Measurements from ENCODE around the gene CTSW.

DNA sequence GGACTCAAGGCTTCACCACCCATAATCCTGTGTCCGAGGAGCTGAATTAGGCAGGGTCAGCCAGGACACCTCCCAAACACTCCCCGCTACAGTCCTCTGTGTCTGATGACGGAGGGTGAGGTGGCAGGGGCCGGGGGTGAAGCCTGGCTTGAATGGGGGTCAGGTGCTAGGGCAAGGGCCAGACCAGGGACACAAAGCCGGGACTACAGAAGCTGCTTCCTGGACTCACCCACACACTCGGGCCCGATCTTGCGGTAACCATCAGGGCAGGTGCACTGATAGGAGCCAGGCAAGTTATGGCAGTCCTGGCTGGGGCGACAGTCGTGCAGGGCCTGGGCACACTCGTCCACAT, 9.4 kb upstream of the CTSW start:
- TF ChIP-seq POLR2A (IDR thresholded peaks at IDR 0.05), result no peak
- TF ChIP-seq, protein P1, sequence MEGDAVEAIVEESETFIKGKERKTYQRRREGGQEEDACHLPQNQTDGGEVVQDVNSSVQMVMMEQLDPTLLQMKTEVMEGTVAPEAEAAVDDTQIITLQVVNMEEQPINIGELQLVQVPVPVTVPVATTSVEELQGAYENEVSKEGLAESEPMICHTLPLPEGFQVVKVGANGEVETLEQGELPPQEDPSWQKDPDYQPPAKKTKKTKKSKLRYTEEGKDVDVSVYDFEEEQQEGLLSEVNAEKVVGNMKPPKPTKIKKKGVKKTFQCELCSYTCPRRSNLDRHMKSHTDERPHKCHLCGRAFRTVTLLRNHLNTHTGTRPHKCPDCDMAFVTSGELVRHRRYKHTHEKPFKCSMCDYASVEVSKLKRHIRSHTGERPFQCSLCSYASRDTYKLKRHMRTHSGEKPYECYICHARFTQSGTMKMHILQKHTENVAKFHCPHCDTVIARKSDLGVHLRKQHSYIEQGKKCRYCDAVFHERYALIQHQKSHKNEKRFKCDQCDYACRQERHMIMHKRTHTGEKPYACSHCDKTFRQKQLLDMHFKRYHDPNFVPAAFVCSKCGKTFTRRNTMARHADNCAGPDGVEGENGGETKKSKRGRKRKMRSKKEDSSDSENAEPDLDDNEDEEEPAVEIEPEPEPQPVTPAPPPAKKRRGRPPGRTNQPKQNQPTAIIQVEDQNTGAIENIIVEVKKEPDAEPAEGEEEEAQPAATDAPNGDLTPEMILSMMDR (IDR thresholded peaks at IDR 0.05), result no peak
